ENCODE results near the gene CYP24A1.

The CYP24A1 gene

GRCh38 chr20:54173653-54174456 is at the start of gene CYP24A1:
TSS of gene CYP24A1 (minus strand) at chr20:54173986. CDS start at chr20:54173579, 407 bp downstream.
- DNase-seq: no peak

- no peak for DNase-seq
These were observed 49.5 kb upstream of the CYP24A1 start for GRCh38 chr20:54223285-54223684.

GRCh38 chr20:54221996-54222890 is 48.5 kb upstream of the CYP24A1 start:
- DNase-seq: no peak

- DNase-seq: no peak
These were observed 47.6 kb upstream of the CYP24A1 start for GRCh38 chr20:54221353-54221752.

- DNase-seq: no peak
These were observed 46.9 kb upstream of the CYP24A1 start for GRCh38 chr20:54220722-54221121.

- no peak for DNase-seq
These were observed 46.1 kb upstream of the CYP24A1 start for GRCh38 chr20:54219751-54220426.

GRCh38 chr20:54218470-54218869 is 44.7 kb upstream of the CYP24A1 start:
- no peak for DNase-seq

DNA sequence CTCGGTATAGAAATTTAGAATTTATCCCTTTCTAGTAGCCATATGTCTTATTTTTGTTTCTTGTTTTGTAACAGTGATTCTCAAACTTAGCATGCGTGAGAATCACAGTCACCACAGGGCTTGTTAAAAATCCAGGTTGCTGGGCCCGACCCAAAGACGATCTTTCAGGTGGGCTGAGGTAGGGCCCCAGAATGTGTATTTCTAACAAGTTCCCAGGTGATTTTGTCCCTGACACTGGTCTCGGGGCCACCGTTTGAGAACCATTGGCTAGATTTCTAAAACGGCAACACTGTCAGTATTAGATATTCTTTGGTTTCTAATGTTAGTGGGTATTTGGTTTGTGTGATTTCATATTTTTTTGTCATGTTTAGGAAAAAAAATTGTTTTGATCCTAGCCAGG is 44.0 kb upstream of the CYP24A1 start:
- no peak for DNase-seq

DNA sequence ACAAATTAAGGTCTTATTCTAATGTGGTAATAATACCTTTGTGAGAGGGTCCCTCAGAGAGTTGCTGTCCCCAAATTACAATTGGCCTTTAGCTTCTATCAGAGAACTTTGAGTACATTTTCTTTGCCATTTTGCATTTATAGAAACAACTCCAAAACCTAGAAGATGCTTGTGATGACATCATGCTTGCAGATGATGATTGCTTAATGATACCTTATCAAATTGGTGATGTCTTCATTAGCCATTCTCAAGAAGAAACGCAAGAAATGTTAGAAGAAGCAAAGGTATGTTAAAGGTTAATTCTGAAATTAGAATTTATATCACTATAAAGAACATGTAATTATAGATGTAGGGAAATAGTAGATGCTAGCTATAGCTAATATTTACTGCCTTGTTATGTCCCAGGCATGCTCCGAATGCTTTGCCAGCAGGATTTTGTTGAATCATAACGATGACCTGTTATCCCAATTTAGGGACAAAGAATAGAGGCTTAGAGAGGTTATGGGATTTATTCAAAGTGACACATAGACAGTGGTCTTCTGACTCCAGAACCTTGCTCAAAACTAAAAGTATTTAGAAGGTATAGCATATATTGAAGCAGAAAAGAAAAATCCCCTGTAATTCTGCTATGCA is 41.5 kb upstream of the CYP24A1 start:
- DNase-seq: no peak

DNA sequence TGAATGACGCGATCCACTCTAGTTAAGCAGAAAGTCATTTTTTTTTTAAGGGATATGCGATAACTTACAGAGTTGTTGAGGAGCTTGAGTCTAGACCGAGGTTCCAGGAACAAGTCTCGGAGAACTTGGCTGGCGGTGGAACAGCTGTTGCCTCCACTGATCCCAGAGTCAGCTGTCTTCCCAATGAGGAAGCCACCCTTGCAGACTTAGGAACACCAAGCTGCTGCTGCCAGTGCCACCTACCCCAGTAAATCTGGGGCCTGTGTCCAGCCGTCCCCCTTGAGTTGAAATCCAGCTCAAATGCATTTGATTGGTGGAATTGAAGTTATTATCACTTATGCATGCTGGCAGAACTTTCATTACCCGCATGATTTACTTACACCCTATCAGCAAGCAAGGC is 40.8 kb upstream of the CYP24A1 start:
- no peak for DNase-seq

DNA sequence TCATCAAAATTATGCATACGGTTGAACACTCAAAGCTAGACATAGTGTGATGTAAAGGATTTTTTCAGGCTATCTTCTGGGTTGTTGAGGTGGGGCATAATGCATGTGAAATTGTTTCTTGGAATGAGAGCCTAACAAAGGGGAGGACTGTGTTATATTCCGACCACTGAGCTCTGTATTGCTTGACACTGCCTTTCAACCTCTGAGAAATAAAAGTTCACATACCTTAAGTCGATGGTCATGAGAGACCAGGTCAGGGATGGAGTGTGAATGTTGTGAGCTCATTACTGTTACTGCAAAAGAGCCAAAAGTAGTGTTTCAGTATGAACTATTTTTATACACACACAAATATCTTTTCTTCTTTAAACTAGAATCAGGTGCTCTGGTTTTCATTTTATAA is 39.1 kb upstream of the CYP24A1 start:
- DNase-seq: no peak

DNA sequence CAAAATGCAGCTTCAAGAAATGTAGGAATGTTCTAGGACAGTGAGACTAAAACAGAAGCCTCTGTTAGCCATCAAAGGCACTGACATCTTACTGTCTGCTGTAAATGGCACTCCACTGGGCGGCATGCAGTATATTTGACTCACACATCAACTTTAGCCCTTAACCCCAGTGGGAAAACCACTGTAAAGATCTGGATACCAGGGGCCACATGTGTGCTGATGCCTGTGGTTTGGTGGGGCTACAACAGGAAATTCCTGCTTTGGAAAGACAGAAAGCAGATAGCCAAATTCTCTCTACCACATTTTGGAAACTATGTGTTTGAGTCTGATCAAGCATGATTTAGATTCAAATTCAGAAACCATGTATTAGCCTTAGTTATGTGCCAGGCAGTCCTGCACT is 38.4 kb upstream of the CYP24A1 start:
- DNase-seq: no peak

DNA sequence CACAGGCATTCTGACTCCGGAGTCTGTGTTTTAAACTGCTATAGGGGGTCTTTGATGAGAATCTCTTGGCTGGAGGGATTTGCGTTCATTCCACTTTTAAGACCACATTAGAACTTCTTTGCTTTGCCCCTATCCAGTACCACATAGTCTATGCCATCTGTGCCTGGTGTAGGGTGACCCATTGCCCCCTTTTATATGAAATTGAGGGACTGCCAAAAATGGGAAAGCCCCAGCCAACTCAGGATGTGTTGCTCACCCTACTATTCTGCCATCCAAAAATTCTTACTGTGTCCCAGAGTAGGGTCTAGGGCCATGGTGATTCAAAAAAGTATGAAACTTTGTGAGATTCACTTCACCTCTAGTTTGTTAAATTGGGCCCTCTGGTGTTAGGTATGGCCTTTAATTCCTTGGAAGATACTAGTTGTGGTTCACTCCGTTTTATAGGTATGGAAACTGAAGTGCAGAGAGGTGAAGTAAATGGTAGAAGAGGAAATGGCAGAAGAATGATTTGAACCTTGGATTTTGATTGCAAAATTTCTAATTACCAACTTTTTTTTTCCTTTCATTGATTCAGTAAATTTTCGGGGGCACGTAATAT is 35.5 kb upstream of the CYP24A1 start:
- no peak for DNase-seq

GRCh38 chr20:54208548-54209176 is 34.9 kb upstream of the CYP24A1 start:
- no peak for DNase-seq

- DNase-seq: peak; percentile 32
These were observed 34.2 kb upstream of the CYP24A1 start, which contains the start of gene PFDN4 for GRCh38 chr20:54207743-54208547. TSS of gene PFDN4 (plus strand) at chr20:54208087. CDS start at chr20:54208101, 14 bp downstream.

GRCh38 chr20:54207053-54207742 is 33.4 kb upstream of the CYP24A1 start:
- no peak for DNase-seq

DNA sequence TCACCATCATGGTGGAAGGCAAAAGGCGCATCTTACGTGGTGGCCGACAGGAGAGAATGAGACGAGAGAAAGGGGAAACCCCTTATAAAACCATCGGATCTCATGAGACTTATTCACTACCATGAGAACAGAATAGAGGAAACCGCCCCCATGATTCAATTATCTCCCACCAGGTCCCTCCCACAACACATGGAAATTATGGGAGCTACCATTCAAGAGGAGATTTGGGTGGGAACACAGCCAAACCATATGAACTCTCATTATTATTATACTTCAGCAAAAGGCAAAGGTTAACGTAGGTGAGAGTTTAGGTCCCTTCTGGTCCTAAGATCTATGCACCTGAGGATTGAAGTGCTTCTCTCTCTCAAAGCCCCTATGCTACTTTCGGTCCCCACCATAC is 31.7 kb upstream of the CYP24A1 start:
- no peak for DNase-seq

GRCh38 chr20:54204481-54204880 is 30.7 kb upstream of the CYP24A1 start:
- no peak for DNase-seq

GRCh38 chr20:54204063-54204462 is 30.3 kb upstream of the CYP24A1 start:
- DNase-seq: no peak

DNA sequence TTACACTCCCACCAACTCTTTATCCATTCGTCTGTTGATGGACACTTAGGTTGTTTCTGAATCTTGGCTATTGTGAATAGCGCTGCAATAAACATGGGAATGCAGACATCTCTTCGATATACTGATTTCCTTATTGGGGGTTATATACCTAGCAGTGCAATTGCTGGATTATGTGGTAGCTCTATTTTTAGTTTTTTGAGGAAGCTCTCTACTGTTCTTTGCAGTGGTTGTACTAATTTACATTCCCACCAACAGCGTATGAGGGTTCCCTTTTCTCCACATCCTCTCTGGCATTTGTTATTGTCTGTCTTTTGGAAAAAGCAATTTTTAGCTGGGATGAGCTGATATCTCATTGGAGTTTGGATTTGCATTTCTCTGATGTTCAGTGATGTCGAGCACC is 29.5 kb upstream of the CYP24A1 start:
- no peak for DNase-seq

Data from NCI-H2107 (cell line).